Colonic mucosa (tissue), 4 donors: ENCODE data around the gene ADAMTSL1. TPM values are rescaled to one million over a fixed set of nuclear protein-coding genes. Genes with fewer than 3 reads are reported as not detected.

Experiments used
- DNase-seq: peaks from one replicate; pipeline ENCODE4 v3.0.0-alpha.2; 2020
- H3K27ac ChIP-seq: fragments of 200-600 bp; one replicate; pipeline ENCODE4 v1.8.0; 2021
- H3K27me3 ChIP-seq: fragments of 200-600 bp; one replicate; pipeline ENCODE4 v1.8.0; 2021
- H3K36me3 ChIP-seq: fragments of 200-600 bp; one replicate; pipeline ENCODE4 v1.8.0; 2021
- H3K4me1 ChIP-seq: fragments of 200-600 bp; one replicate; pipeline ENCODE4 v1.8.0; 2021; ENCODE audit warnings: mild to moderate bottlenecking
- H3K4me3 ChIP-seq: fragments of 200-600 bp; one replicate; pipeline ENCODE4 v1.8.0; 2021
- H3K9ac ChIP-seq, 2 donors: one replicate each; pipeline ENCODE4 v1.7.0; 2013; ENCODE audit warnings: control low read depth in 2 of 2, low read depth in 2 of 2, low read length in 2 of 2
- H3K9me3 ChIP-seq: fragments of 200-600 bp; one replicate; pipeline ENCODE4 v1.8.0; 2021
- CTCF ChIP-seq: fragments of 200-600 bp; IDR thresholded peaks from one replicate; pipeline ENCODE4 v1.8.0; 2022; ENCODE audit warnings: antibody characterized with exemption, mild to moderate bottlenecking
- intact Hi-C: fragments of 100-400 bp; cut with DNase I; formaldehyde crosslinking; loops from one replicate; pipeline ENCODE4 v1.14.1; 2022
- total RNA-seq, 2 donors: library from RNA; stranded (reverse); fragmentation: NEBNext Ultra II Directional in 1 of 2; extraction: Animal tissue kit (Norgen Biotek cat#: 25700) in 1 of 2; gene quantifications; one replicate each; pipeline ENCODE4 v1.2.1, GENCODE V29; 2021
- donor health status: healthy.
- donor health status: DM: no; HTN: no; CAD: no.
- donor health status: DM: no; HTN: no; CAD: no.

Gene ADAMTSL1
- total RNA-seq, 2 donors from 2014 or later: 10.2 to 14.7 TPM

- intact Hi-C loops: no loop called here
- no peak for TF ChIP-seq CTCF
Measured at GRCh38 chr9:18580151-18580550, 106.2 kb downstream of the ADAMTSL1 start.

GRCh38 chr9:18585996-18586395 is 112.0 kb downstream of the ADAMTSL1 start:
- Histone ChIP-seq H3K9me3 (no peaks in the 10 kb centered on the region), H3K27me3 (no peaks in the 10 kb centered on the region), H3K27ac (no peak overlapping the region), H3K9ac (no peak overlapping the region), H3K4me3 (no peak overlapping the region), H3K36me3 (no peaks in the 10 kb centered on the region), H3K4me1 (no peaks in the 10 kb centered on the region)
- intact Hi-C loops: no loop called here
- TF ChIP-seq CTCF: no peak
- DNase-seq: no peak

More at GRCh38 chr9:18580151-18580550, 106.2 kb downstream of the ADAMTSL1 start:
- no peaks in the 10 kb centered on the region for H3K9me3 ChIP-seq
- H3K36me3 ChIP-seq: no peaks in the 10 kb centered on the region
- no peak overlapping the region for H3K4me3 ChIP-seq
- no peak for DNase-seq
- no peaks in the 10 kb centered on the region for H3K4me1 ChIP-seq
- no peaks in the 10 kb centered on the region for H3K27me3 ChIP-seq
- H3K9ac ChIP-seq: no peak overlapping the region
- no peak overlapping the region for H3K27ac ChIP-seq

GRCh38 chr9:18588002-18588401 is 114.0 kb downstream of the ADAMTSL1 start:
- intact Hi-C loops: no loop called here
- no peaks in the 10 kb centered on the region for H3K36me3 ChIP-seq
- H3K9ac ChIP-seq: no peak overlapping the region
- no peaks in the 10 kb centered on the region for H3K9me3 ChIP-seq
- no peaks in the 10 kb centered on the region for H3K27me3 ChIP-seq
- no peak overlapping the region for H3K4me3 ChIP-seq
- no peaks in the 10 kb centered on the region for H3K4me1 ChIP-seq
- TF ChIP-seq CTCF: no peak
- no peak overlapping the region for H3K27ac ChIP-seq
- no peak for DNase-seq

- H3K9me3 ChIP-seq: no peaks in the 10 kb centered on the region
- H3K36me3 ChIP-seq: no peaks in the 10 kb centered on the region
- H3K27me3 ChIP-seq: no peaks in the 10 kb centered on the region
- no peak overlapping the region for H3K27ac ChIP-seq
- intact Hi-C loops: no loop called here
- TF ChIP-seq CTCF: no peak
- DNase-seq: no peak
- no peak overlapping the region for H3K4me3 ChIP-seq
- no peak overlapping the region for H3K9ac ChIP-seq
- no peaks in the 10 kb centered on the region for H3K4me1 ChIP-seq
Measured at GRCh38 chr9:18591261-18591660, 117.3 kb downstream of the ADAMTSL1 start.

GRCh38 chr9:18594837-18595236 is 120.9 kb downstream of the ADAMTSL1 start:
- H3K36me3 ChIP-seq: no peaks in the 10 kb centered on the region
- no peak overlapping the region for H3K9ac ChIP-seq
- intact Hi-C loops: no loop called here
- H3K27ac ChIP-seq: no peak overlapping the region
- no peak overlapping the region for H3K4me3 ChIP-seq
- no peak for DNase-seq
- TF ChIP-seq CTCF: no peak
- no peaks in the 10 kb centered on the region for H3K27me3 ChIP-seq
- H3K9me3 ChIP-seq: no peaks in the 10 kb centered on the region
- H3K4me1 ChIP-seq: no peaks in the 10 kb centered on the region

GRCh38 chr9:18595597-18595996 is 121.6 kb downstream of the ADAMTSL1 start:
- Histone ChIP-seq H3K4me1 (no peaks in the 10 kb centered on the region), H3K4me3 (no peak overlapping the region), H3K27me3 (no peaks in the 10 kb centered on the region), H3K27ac (no peak overlapping the region), H3K36me3 (no peaks in the 10 kb centered on the region), H3K9ac (no peak overlapping the region), H3K9me3 (no peaks in the 10 kb centered on the region)
- intact Hi-C loops: no loop called here
- no peak for DNase-seq
- TF ChIP-seq CTCF: no peak
